Endometrial microvascular endothelial cells (primary cell): ENCODE data around the gene FBXW7. TPM values are rescaled to one million over a fixed set of nuclear protein-coding genes. Genes with fewer than 3 reads are reported as not detected.

Source experiments
- in situ Hi-C: cut with HindIII; loops from 2 replicates; pipeline ENCODE4 v1.10.0; 2017; ENCODE audit warnings: low sequenced_read_pairs, low pct_unique_long_range_greater_than_20kb; ENCODE audit errors: inconsistent ontology term
- total RNA-seq: library from RNA; depleted of rRNA; stranded (reverse); fragments of >200 nt; gene quantifications from one replicate; pipeline ENCODE4 v1.2.3, GENCODE V29; 2015; ENCODE audit errors: inconsistent ontology term

FBXW7 gene
- total RNA-seq, 1 donor from 2014 or later = 45.3 TPM

GRCh38 chr4:152323221-152323620 is 212.7 kb downstream of the FBXW7 start:
- in situ Hi-C loops = no loop called here

GRCh38 chr4:152322656-152323055 is 213.2 kb downstream of the FBXW7 start:
- in situ Hi-C loops = no loop called here

GRCh38 chr4:152321923-152322322 is 214.0 kb downstream of the FBXW7 start:
- in situ Hi-C loops = no loop called here

- in situ Hi-C loops = no loop called here
Observed at GRCh38 chr4:152321398-152321797, 214.5 kb downstream of the FBXW7 start.

- in situ Hi-C loops = no loop called here
Observed at GRCh38 chr4:152316969-152317368, 218.9 kb downstream of the FBXW7 start.

- in situ Hi-C loops = no loop called here
Observed at GRCh38 chr4:152310257-152310656, 225.6 kb downstream of the FBXW7 start.

- in situ Hi-C loops = no loop called here
Observed at GRCh38 chr4:152309418-152309817, 226.5 kb downstream of the FBXW7 start.

GRCh38 chr4:152308951-152309350 is 226.9 kb downstream of the FBXW7 start:
- in situ Hi-C loops = no loop called here

- in situ Hi-C loops = no loop called here
Observed at GRCh38 chr4:152307669-152308068, 228.2 kb downstream of the FBXW7 start.

- in situ Hi-C loops = no loop called here
Observed at GRCh38 chr4:152306541-152306940, 229.4 kb downstream of the FBXW7 start.

- in situ Hi-C loops = no loop called here
Observed at GRCh38 chr4:152304220-152304619, 231.7 kb downstream of the FBXW7 start.

- in situ Hi-C loops = no loop called here
Observed at GRCh38 chr4:152301381-152301780, 234.5 kb downstream of the FBXW7 start.

GRCh38 chr4:152299553-152299952 is 236.3 kb downstream of the FBXW7 start:
- in situ Hi-C loops = no loop called here

GRCh38 chr4:152296386-152296785 is 239.5 kb downstream of the FBXW7 start:
- in situ Hi-C loops = no loop called here

GRCh38 chr4:152294765-152295164 is 241.1 kb downstream of the FBXW7 start:
- in situ Hi-C loops = no loop called here

- in situ Hi-C loops = no loop called here
Observed at GRCh38 chr4:152294331-152294730, 241.6 kb downstream of the FBXW7 start.

GRCh38 chr4:152293527-152293926 is 242.4 kb downstream of the FBXW7 start:
- in situ Hi-C loops = no loop called here

GRCh38 chr4:152290366-152290921 is 245.4 kb downstream of the FBXW7 start:
- in situ Hi-C loops = no loop called here

- in situ Hi-C loops = no loop called here
Observed at GRCh38 chr4:152289941-152290340, 246.0 kb downstream of the FBXW7 start.

- in situ Hi-C loops = no loop called here
Observed at GRCh38 chr4:152289541-152289940, 246.4 kb downstream of the FBXW7 start.

- in situ Hi-C loops = no loop called here
Observed at GRCh38 chr4:152283801-152284470, 252.0 kb downstream of the FBXW7 start.
